IPS-NIHi7 (cell line): ENCODE measurements around the gene STX16.

Source experiments
- DNase-seq: peaks from one replicate; pipeline ENCODE4 v3.0.0; 2012; ENCODE audit warnings: mixed read lengths; ENCODE audit errors: extremely low spot score

The STX16 gene

GRCh38 chr20:58709703-58710039 lies 58.6 kb downstream of the STX16 start:
- DNase-seq: no peak

DNA sequence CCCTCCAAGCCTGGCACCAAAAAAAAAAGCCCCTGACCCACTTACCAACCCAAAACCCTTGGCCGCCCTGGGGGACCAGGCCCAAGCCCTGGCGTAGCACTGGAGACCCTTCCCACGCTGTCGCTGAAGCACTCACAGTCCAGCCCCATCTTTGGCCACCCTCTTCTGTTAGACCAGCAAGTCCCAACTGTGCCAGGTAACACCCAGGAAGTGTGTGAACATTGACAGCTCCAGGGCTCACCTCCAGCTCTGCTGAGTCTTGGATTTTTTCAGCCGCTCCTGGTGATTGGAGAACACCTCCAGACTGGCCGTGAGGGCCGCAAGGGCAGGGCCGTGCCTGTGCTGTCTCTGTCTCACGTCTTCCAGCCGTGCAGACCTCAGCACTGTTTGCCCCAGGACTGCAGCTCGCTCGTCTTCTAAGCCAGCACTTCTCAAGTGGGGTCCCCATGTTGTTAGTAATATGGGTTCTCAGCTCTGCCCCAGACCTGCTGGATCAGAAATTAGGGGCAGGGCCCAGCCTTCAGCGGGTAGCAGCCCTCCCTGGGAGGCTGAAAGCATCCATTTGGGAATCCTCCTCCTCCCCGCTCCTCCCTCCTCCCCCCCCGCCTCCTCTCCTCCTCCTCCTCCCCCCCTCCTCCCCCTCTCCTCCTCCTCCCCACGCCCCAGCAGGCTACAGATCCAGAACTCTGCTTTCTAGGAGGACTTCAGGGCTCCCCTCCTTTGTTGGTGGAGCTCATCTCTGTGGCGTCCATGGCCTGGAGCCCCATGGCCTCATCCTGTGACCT lies 59.6 kb downstream of the STX16 start:
- peak; percentile 12 for DNase-seq

DNA sequence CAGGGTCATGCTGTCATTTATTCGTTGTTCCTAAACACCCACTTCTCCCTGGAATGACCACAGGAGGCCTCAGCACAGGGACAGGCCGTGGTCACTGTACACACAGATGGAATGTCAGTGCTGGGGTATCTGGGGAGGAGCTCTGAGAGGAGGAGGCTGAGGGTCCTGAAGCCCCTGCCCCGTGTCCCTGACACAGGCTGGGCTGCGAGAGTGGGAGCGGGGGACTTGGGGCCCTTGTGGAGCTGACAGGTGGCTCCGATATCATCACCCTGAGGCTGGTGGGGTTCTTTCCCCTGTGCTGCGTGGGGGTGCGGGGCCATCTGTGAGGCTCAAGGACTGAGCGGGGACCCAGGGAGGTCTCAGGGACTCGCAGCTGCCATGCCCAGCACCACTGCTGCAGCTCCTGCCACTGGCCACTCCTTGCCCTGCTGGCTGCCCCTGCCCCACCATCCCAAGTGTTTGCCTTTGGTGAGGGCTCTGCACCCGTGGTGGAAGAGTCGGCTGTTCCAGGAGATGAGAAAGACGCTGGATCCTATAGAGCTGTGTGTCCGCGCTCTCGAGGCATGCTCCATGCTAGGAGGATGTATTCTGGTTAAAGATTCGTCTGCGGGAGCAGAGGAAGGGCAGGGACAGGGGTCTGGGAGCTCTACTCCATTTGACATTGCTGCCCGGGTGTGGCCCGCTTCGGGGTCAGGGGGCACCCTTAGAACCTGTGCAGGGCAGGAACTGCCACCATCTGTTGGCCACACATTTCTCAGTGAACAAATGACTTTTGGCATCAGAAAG lies 60.4 kb downstream of the STX16 start:
- DNase-seq: peak; percentile 7

DNA sequence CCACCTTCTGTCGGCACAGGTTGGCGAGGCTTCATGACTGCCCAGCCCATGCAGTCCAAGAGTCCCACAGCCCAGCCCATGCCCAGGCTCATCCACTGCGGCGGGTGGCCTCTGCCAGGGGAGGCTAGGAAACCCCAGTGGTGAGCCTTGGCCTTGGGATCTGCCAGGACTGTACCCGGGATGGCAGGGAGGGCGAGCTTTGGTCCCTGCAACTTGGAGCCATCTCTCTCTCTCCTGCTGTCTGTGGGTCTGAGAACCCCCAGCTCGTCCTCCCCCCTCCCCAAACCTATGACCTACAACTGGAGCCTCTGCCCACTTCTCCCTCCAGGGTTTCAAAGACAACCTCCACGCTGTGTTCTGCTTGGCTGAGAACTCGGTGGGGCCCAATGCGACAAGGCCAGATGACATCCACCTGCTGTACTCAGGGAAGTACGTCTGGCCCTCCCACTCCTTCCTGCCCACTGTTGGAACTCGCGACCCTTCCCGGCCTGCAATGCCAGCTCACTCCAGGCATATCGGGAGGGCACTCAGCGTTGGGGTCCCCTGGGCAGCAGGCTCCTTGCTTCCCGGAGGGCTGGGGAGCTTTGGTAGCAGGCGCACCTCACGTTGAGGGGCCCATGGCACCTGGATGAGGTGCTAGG lies 61.2 kb downstream of the STX16 start:
- DNase-seq: peak; percentile 7

DNA sequence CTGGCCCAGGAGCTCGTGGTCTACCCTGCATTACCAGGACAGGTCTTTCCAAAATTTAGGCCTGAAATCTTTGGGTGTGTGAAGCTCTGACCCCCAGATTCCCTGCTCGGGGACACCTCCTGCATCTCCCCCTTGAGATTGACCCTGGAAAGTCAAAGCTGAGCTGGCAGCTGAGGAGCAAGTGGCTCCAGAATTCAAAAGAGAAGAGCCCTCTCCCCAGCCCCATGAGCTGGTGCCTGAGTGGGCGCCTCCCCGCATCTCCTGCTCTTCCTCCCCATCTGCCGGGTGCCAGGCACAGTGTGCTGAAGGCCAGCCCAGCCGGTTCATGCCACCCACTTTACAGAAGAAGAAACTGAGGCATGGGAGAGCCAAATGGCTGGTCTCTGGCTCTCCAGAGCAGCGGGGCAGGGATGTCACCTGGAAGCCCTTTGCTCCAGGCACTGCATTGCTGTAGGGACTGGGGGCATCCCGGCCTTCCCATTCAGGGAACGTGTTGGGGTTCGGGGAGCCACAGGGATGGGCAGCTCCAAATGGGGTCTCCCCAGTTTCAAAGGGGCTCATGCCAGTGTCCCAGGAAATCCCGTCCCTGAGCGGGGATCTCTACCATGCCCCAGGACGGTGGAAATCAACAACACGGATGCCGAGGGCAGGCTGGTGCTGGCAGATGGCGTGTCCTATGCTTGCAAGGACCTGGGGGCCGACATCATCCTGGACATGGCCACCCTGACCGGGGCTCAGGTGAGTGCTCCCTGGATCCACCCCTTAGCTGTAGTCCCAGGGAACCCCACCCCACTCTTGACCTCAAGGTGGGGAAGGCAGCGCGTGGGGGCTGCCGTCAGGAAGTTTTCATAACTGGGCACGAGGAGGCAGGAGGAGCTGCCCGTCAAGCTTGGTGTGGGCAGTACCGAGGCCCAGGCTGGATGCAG lies 62.0 kb downstream of the STX16 start:
- DNase-seq: peak; percentile 5

DNA sequence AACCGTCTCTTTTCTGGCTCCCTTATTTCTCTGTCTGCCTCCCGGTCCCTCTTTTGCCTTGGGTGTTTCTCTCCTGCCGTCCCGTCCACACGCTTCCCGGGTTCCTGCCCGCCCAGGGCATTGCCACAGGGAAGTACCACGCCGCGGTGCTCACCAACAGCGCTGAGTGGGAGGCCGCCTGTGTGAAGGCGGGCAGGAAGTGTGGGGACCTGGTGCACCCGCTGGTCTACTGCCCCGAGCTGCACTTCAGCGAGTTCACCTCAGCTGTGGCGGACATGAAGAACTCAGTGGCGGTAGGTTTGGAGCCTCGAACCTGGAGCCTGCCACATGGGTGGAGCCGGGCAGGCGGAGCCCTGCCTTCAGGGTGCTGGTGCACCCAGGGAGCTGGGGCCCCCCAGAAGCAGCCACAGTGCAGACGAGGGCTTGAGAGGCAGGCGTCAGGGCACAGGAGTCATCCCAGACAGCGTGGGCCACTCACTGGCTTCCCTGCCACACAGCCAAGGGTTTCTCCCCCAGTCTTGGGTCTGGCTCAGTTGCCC lies 62.8 kb downstream of the STX16 start:
- peak; percentile 7 for DNase-seq

DNA sequence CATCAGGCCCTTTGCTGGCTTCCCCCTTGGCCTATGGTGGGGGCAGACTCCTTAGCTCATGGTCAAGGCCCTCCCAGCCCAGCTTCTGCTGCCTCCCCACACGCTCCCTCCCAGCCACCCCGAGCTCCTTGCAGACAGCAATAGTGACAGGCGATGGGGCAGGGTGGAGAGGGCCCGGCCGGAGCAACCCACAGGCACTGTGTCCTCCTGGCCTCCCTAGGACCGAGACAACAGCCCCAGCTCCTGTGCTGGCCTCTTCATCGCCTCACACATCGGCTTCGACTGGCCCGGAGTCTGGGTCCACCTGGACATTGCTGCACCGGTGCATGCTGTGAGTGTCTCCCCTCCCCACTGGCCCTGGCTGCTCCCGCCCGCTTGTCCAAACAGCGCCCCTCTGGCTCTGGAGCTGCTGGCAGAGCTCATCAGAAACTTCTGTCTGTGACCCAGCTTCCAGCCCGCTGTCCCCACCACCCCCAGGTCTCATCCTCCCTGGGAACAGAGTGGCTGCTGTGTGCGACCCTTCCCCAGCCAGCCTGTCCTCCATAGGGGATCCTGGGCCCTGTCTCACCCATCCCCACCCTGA lies 63.3 kb downstream of the STX16 start:
- DNase-seq: peak; percentile 8

DNA sequence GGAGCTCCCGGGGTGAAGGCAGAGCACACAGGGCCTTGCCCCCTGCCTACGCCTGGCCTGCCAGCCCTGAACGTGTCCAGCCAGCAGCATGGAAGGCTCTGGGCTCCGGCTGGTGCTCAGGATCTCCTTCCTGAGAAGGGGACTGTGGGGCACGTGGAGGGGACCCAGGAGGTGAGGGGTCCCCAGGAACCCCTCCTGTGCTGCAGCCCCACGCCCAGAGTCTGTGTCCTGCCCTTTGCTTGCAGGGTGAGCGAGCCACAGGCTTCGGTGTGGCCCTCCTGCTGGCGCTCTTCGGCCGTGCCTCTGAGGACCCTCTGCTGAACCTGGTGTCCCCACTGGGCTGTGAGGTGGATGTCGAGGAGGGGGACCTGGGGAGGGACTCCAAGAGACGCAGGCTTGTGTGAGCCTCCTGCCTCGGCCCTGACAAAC lies 63.9 kb downstream of the STX16 start:
- peak; percentile 7 for DNase-seq

GRCh38 chr20:58715391-58715800 lies 64.3 kb downstream of the STX16 start:
- DNase-seq: peak; percentile 10

DNA sequence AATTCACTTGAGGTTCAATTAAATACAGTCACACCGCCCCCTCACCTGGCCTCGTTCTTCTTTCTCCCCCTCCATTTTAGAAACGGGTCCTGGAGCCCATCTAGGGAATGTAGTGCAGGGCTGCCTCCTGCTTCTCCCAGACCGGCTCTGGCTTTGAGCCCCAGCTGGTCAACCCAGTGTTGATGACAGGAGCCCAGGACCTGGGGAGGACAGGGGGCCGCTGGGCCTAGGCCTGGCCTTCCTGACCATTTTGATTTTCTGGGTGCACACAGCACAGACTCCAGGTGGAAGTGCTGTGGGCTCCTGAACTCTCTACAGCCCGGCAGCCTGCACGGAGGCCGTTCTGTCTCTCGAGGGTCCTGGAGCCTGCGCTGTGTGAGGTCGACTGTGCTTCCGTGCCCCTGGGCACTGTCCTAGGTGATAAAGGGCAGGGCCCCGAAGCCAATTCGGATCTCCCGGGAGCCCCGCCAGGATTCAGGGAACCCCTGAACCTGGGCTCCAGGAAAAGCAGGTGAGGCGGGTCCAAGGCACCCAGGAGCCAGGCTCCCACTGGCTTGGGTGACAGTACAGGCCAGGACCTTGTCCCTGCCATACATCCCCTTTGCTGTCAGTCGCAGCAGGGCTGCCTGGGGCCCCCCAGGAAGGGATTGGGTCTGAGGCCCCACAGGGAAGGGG lies 64.9 kb downstream of the STX16 start:
- peak; percentile 5 for DNase-seq

GRCh38 chr20:58716476-58717277 lies 65.6 kb downstream of the STX16 start:
- peak; percentile 6 for DNase-seq

- DNase-seq: peak; percentile 14
These were observed 66.4 kb downstream of the STX16 start for GRCh38 chr20:58717278-58718091.

GRCh38 chr20:58718121-58718563 lies 67.1 kb downstream of the STX16 start:
- DNase-seq: peak; percentile 6

DNA sequence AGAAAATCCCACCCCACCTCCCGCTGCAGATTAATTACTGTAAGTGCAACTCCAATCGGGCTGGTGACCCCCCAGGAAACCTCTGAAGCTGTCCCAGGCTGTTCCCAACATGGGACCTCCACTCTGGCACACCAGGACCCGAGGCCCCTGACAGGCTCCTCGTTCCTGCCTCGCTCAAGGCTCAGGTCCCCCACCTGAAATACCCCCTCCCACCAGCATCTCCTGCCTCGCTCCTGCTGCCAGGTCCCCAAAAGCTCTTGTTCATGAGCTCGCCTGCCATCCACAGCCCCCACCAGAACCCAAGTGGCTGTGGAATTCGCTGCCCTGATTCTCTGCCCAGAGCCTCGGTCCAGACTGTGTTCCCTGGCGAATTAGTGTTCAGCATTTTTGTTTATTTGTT lies 67.6 kb downstream of the STX16 start:
- peak; percentile 9 for DNase-seq

- peak; percentile 5 for DNase-seq
These were observed 68.2 kb downstream of the STX16 start for GRCh38 chr20:58719258-58719657.

DNA sequence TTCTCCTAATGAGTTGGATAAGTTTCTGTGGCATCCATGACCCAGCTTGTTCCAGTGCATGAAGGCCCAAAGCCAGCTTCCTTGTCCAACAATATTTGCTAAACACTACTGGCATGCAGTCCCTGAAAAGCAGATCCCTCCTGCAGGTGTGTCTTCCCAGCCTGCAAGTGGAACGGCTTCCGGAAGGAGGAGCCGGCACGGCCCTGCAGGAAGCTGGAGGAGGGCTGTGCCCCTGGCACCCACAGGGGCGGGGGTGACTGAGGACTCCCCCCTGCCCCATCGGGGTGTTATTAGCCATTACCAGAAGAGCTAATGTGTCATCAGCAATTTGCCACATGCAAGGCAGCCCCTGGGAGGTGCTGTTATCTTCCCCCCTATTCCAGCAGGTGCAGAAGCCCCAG lies 68.9 kb downstream of the STX16 start:
- peak; percentile 20 for DNase-seq

GRCh38 chr20:58720890-58721289 lies 69.8 kb downstream of the STX16 start:
- DNase-seq: no peak

GRCh38 chr20:58721951-58722778 lies 71.1 kb downstream of the STX16 start:
- DNase-seq: peak; percentile 9
